D721Med (cell line): Measurements from ENCODE around the gene COMMD1.

Experiments used
- DNase-seq: peaks from one replicate; pipeline ENCODE4 v3.0.0; 2011; ENCODE audit warnings: low spot score; ENCODE audit not compliant: insufficient read length
- FAIRE-seq: peaks from 2 replicates; lab custom pipeline; 2011; peaks lifted over from hg19 to GRCh38; lab: Jason Lieb, UNC
- TF ChIP-seq, protein P1 (sequence below): IDR thresholded peaks from 2 replicates; pipeline ENCODE4 v1.5.1; 2012; ENCODE audit warnings: mild to moderate bottlenecking, control low read depth; ENCODE audit not compliant: insufficient read depth; ENCODE audit errors: missing control alignments

Gene COMMD1

DNA sequence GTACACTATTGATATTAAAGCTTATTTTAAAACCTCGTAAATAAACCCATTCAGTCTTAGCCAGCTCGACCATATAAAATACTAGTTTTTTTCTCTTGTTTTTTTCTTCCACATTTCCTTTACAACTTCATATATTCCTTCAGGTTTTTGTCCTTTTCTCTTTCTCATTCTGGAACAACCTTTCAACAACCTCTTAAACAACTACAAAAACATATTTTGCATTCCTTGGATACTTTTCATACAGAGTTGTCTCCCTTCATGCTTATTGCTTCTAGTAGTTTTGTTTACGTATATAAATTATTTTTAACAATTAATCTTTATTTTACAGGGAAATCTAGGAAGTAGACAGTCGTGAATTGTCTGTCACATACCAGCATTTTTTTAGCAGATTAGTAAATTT is 41.2 kb downstream of the COMMD1 start:
- no peak for DNase-seq
- TF ChIP-seq, protein P1, sequence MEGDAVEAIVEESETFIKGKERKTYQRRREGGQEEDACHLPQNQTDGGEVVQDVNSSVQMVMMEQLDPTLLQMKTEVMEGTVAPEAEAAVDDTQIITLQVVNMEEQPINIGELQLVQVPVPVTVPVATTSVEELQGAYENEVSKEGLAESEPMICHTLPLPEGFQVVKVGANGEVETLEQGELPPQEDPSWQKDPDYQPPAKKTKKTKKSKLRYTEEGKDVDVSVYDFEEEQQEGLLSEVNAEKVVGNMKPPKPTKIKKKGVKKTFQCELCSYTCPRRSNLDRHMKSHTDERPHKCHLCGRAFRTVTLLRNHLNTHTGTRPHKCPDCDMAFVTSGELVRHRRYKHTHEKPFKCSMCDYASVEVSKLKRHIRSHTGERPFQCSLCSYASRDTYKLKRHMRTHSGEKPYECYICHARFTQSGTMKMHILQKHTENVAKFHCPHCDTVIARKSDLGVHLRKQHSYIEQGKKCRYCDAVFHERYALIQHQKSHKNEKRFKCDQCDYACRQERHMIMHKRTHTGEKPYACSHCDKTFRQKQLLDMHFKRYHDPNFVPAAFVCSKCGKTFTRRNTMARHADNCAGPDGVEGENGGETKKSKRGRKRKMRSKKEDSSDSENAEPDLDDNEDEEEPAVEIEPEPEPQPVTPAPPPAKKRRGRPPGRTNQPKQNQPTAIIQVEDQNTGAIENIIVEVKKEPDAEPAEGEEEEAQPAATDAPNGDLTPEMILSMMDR: no peak
- no peak for FAIRE-seq

GRCh38 chr2:61948661-61949457 is 43.4 kb downstream of the COMMD1 start:
- DNase-seq (no peak), FAIRE-seq (no peak)
- TF ChIP-seq, protein P1: no peak

GRCh38 chr2:61949458-61949713 is 43.9 kb downstream of the COMMD1 start:
- no peak for DNase-seq
- TF ChIP-seq, protein P1: no peak
- FAIRE-seq: no peak

DNA sequence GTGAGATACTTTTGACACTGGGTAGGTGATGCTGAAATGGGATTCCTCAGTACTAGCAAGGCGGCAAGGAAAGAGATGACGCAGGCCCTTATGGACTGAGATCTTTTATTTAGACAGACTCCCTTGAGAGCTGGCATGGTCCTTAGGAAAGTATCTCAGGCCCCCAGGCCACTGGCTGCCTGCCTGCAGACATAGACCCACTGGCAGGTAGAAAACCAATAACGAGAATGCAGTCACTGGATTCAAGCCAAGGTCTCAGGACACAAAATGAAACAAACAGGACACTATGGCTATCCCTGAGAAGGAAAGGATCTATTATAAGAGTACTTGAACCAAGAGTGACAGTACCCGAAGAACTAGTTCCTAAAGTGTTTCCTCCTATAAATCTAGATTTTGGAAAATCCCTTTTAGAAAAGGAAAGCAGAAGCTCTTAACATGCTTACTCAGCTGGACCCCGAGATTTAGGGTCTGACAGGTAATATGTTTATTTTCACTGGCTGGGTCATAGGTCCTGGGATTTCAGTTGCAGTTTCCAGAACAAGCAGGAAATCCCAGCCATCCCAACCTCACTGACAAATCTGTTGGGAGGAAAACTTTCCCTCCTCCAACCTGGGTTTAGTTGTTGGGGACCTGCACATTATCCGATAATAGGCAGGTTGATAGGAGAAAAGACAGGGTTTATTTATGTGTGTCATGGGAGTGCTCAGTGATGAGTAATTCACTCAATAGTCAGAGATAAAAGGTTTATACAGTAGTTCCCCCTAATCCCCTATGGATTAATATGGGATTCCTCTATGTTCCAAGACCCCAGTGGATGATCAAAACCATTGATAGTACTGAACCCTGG is 44.5 kb downstream of the COMMD1 start:
- FAIRE-seq (no peak), DNase-seq (no peak)
- TF ChIP-seq, protein P1: no peak

DNA sequence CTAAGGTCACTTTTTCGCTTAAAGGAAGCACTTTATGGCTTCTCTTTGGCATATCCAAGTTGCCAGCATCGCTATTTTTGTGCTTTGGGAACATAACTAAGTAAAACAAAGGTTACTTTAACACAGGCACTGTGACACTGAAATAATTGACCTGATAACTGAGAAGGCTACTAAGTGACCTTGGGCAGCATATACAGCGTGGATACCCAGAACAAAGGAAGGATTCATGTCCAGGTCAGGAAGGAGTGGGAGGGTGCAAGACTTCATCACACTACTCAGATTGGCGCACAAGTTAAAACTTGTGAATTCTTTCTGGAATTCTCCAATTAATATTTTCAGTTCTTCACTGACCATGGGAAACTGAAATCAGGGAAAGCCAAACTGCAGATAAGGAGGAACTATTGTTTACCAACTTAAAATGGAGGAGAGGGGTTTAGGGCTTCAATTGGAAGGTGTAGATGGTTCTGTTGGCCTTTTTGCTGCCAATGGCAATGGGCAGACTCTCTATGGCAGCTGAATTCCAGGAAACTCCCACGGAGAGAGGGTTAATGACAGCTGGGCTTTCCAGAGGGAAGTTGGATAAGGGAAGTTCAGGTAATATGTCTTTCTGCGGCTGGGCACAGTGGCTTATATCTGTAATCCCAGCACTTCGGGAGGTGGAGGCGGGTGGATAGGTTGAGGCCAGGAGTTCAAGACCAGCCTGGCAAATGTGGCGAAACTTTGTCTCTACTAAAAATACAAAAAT is 45.3 kb downstream of the COMMD1 start:
- FAIRE-seq: no peak
- TF ChIP-seq, protein P1: no peak
- DNase-seq: no peak

- FAIRE-seq (no peak), DNase-seq (no peak)
- TF ChIP-seq, protein P1: no peak
Measured at GRCh38 chr2:61951881-61952280, 46.4 kb downstream of the COMMD1 start.
